Liver (tissue), 9 donors: ENCODE data around the gene TNC. TPM values are rescaled to one million over a fixed set of nuclear protein-coding genes. Genes with fewer than 3 reads are reported as not detected.

Source experiments
- DNase-seq: peaks from one replicate; pipeline ENCODE4 v3.0.0-alpha.2; 2017; ENCODE audit warnings: low spot score
- H3K27ac ChIP-seq, 2 donors: one replicate each; pipeline ENCODE4 v1.7.0; 2013; ENCODE audit warnings: inconsistent platforms in 2 of 2, low read length in 2 of 2, control low read depth in 1 of 2, low read depth in 1 of 2, mild to moderate bottlenecking in 1 of 2
- H3K27me3 ChIP-seq, 4 donors: one replicate each; pipeline versions ENCODE4 v1.6.1 to v1.7.0; 2013; ENCODE audit warnings: low read length in 3 of 4, inconsistent platforms in 1 of 4, mild to moderate bottlenecking in 1 of 4, moderate library complexity in 1 of 4; ENCODE audit not compliant: control insufficient read depth in 4 of 4, insufficient read depth in 4 of 4
- H3K36me3 ChIP-seq, 4 donors: one replicate each; pipeline versions ENCODE4 v1.6.1 to v1.7.0; 2013; ENCODE audit warnings: low read length in 3 of 4, mild to moderate bottlenecking in 3 of 4, low read depth in 1 of 4, moderate library complexity in 1 of 4; ENCODE audit not compliant: control insufficient read depth in 4 of 4, insufficient read depth in 3 of 4
- H3K4me1 ChIP-seq, 4 donors: one replicate each; pipeline versions ENCODE4 v1.6.1 to v1.7.0; 2013; ENCODE audit warnings: low read length in 3 of 4, mild to moderate bottlenecking in 3 of 4, moderate library complexity in 1 of 4; ENCODE audit not compliant: control insufficient read depth in 4 of 4, insufficient read depth in 4 of 4
- H3K4me3 ChIP-seq, 3 donors: one replicate each; pipeline versions ENCODE4 v1.6.1 to v1.7.0; 2013; ENCODE audit warnings: low read length in 3 of 3, control low read depth in 1 of 3, low read depth in 1 of 3, mild to moderate bottlenecking in 1 of 3
- H3K9ac ChIP-seq, 2 donors: one replicate each; pipeline ENCODE4 v1.7.0; 2013; ENCODE audit warnings: low read length in 2 of 2, mild to moderate bottlenecking in 2 of 2, moderate library complexity in 2 of 2, control low read depth in 1 of 2, low read depth in 1 of 2
- H3K9me3 ChIP-seq, 4 donors: one replicate each; pipeline versions ENCODE4 v1.6.1 to v1.7.0; 2013; ENCODE audit warnings: low read length in 3 of 4; ENCODE audit not compliant: control insufficient read depth in 4 of 4
- GABPA ChIP-seq, 2 donors: IDR thresholded peaks in 1 of 2; conservative IDR thresholded peaks in 1 of 2; 2 replicates each; pipeline ENCODE4 v1.6.1; 2016; ENCODE audit warnings: antibody characterized with exemption in 2 of 2, mild to moderate bottlenecking in 1 of 2, moderate library complexity in 1 of 2
- JUND ChIP-seq, 2 donors: IDR thresholded peaks; 2 replicates each; pipeline ENCODE4 v1.6.1; 2016; ENCODE audit warnings: antibody characterized with exemption in 2 of 2
- RXRA ChIP-seq, 2 donors: IDR thresholded peaks; 2 replicates each; pipeline ENCODE4 v1.6.1; 2017 to 2018; ENCODE audit warnings: antibody characterized with exemption in 2 of 2, mild to moderate bottlenecking in 1 of 2
- TAF1 ChIP-seq: conservative IDR thresholded peaks from 2 replicates; pipeline ENCODE4 v1.6.1; 2016; ENCODE audit warnings: antibody characterized with exemption, mild to moderate bottlenecking
- YY1 ChIP-seq: IDR thresholded peaks from 2 replicates; pipeline ENCODE4 v1.6.1; 2016; ENCODE audit warnings: antibody characterized with exemption, mild to moderate bottlenecking
- WGBS: extraction: QIAGEN DNeasy Blood & Tissue Kit; methylation state at CpG from one replicate; pipeline ENCODE4 v1.1.7; 2013; 5-methylcytosine and 5-hydroxymethylcytosine counted together
- polyA plus RNA-seq, 2 donors: library from polyadenylated mRNA; stranded (reverse) in 1 of 2; unstranded in 1 of 2; fragments of 200-250 nt in 1 of 2; fragments of >200 nt in 1 of 2; fragmentation: Nextera tagmentation in 1 of 2; extraction: Ambion mirVana in 1 of 2; gene quantifications; one replicate each; pipeline versions ENCODE4 v1.2.1 to v1.2.3, GENCODE V29; 2013 to 2015
- total RNA-seq, 2 donors: library from RNA; depleted of rRNA; stranded (reverse); fragments of >200 nt; gene quantifications; one replicate each; pipeline ENCODE4 v1.2.3, GENCODE V29; 2014
- TF ChIP-seq, protein P1 (sequence below): IDR thresholded peaks from 2 replicates; pipeline ENCODE4 v1.6.1; 2016; ENCODE audit warnings: antibody characterized with exemption, mild to moderate bottlenecking
- TF ChIP-seq, protein P2 (sequence below): IDR thresholded peaks from 2 replicates; pipeline ENCODE4 v1.6.1; 2016; ENCODE audit warnings: antibody characterized with exemption
- donor health status: healthy.
- donor health status: healthy.
- donor health status: healthy.
- donor health status: healthy.
- donor health status: healthy.

TNC gene
- total and polyA plus RNA-seq, 4 donors: 0.19 to 6.3 (median 1.8) TPM

DNA sequence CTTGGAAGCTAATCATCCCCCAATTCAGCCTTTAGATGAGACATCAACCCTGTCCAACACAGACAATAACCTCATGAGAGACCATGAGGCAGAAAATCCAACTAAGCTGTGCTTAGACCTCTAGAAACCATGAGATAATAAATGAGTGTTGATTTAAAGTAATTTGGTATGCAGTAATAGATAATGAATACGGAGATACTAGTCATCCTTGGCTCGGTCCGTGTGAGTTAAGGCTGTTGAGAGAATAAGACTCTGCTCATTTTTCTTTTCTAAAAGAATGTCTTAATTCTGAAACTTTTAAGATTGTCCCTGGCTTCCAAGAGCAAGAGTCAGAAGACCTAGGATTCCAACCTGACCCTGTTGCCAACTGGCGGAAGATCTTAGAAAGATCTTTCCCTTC, 6.1 kb downstream of the TNC start:
- Histone ChIP-seq H3K9me3 (no peaks in the 10 kb centered on the region), H3K9ac (no peak overlapping the region), H3K4me3 (no peak overlapping the region), H3K36me3 (no peaks in the 10 kb centered on the region), H3K4me1 (peaks cover 0 to 14% (median 9%) of the 10 kb centered on the region in 4 donors), H3K27me3 (no peaks in the 10 kb centered on the region), H3K27ac (no peak overlapping the region)
- 90% methylated on average over 4 of the region's 4 CpGs for WGBS
- no peak for TF ChIP-seq GABPA (IDR thresholded peaks at IDR 0.05 in 1 of 2, conservative IDR thresholded peaks at IDR 0.05 in 1 of 2)
- TF ChIP-seq TAF1: no peak
- TF ChIP-seq JUND (IDR thresholded peaks at IDR 0.05): no peak
- TF ChIP-seq YY1: no peak
- TF ChIP-seq, protein P1, sequence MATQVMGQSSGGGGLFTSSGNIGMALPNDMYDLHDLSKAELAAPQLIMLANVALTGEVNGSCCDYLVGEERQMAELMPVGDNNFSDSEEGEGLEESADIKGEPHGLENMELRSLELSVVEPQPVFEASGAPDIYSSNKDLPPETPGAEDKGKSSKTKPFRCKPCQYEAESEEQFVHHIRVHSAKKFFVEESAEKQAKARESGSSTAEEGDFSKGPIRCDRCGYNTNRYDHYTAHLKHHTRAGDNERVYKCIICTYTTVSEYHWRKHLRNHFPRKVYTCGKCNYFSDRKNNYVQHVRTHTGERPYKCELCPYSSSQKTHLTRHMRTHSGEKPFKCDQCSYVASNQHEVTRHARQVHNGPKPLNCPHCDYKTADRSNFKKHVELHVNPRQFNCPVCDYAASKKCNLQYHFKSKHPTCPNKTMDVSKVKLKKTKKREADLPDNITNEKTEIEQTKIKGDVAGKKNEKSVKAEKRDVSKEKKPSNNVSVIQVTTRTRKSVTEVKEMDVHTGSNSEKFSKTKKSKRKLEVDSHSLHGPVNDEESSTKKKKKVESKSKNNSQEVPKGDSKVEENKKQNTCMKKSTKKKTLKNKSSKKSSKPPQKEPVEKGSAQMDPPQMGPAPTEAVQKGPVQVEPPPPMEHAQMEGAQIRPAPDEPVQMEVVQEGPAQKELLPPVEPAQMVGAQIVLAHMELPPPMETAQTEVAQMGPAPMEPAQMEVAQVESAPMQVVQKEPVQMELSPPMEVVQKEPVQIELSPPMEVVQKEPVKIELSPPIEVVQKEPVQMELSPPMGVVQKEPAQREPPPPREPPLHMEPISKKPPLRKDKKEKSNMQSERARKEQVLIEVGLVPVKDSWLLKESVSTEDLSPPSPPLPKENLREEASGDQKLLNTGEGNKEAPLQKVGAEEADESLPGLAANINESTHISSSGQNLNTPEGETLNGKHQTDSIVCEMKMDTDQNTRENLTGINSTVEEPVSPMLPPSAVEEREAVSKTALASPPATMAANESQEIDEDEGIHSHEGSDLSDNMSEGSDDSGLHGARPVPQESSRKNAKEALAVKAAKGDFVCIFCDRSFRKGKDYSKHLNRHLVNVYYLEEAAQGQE: no peak
- DNase-seq: no peak

DNA sequence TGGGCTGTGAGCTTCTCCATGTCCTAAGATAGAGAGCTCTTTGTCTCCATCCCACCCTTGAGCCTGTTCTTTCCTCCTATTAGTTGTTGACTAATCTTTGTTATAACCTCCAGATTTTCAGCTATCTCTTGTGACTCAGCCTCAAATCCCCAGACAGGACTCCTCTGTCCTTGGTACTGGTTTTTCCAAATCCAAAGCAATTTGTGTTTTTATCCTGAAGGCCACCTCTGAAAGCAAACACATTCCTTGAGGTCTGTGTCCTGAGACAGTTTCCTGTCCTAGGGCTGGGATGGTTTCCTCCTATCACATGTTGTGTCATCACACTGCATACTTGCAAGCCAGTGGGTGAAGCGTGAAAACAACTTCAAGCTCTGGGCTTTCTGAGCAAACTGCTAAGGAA, 8.5 kb downstream of the TNC start:
- no peak for TF ChIP-seq TAF1
- TF ChIP-seq, protein P1: peak; percentile 62
- no peak for TF ChIP-seq JUND (IDR thresholded peaks at IDR 0.05)
- TF ChIP-seq, protein P2, sequence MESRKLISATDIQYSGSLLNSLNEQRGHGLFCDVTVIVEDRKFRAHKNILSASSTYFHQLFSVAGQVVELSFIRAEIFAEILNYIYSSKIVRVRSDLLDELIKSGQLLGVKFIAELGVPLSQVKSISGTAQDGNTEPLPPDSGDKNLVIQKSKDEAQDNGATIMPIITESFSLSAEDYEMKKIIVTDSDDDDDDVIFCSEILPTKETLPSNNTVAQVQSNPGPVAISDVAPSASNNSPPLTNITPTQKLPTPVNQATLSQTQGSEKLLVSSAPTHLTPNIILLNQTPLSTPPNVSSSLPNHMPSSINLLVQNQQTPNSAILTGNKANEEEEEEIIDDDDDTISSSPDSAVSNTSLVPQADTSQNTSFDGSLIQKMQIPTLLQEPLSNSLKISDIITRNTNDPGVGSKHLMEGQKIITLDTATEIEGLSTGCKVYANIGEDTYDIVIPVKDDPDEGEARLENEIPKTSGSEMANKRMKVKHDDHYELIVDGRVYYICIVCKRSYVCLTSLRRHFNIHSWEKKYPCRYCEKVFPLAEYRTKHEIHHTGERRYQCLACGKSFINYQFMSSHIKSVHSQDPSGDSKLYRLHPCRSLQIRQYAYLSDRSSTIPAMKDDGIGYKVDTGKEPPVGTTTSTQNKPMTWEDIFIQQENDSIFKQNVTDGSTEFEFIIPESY: no peak
- TF ChIP-seq RXRA (IDR thresholded peaks at IDR 0.05): no peak
- Histone ChIP-seq H3K27me3 (no peaks in the 10 kb centered on the region), H3K36me3 (no peaks in the 10 kb centered on the region), H3K9me3 (no peaks in the 10 kb centered on the region), H3K4me1 (peaks cover 2 to 32% (median 20%) of the 10 kb centered on the region in 4 donors), H3K9ac (no peak overlapping the region), H3K27ac (no peak overlapping the region), H3K4me3 (no peak overlapping the region)
- 83% methylated on average over 1 of the region's 1 CpG for WGBS
- no peak for DNase-seq
